Spleen (tissue), 11 donors: Measurements from ENCODE around the gene PRIMPOL. TPM values are rescaled to one million over a fixed set of nuclear protein-coding genes. Genes with fewer than 3 reads are reported as not detected.
A peak's percentile ranks its signal among the peaks of the same experiment; 100 is the strongest.
"Not testable (repeated sequence)": the region's sequence is repeated elsewhere in the genome, so short reads cannot be mapped to it uniquely, and the experiment has no call there.

ENCODE experiments used
- DNase-seq: peaks from one replicate; pipeline ENCODE4 v3.0.0-alpha.2; 2020
- H3K27ac ChIP-seq, 8 donors: fragments of 200-600 bp; sonication (generic) in 7 of 8; 1 replicate in 4 of 8; 2 replicates in 4 of 8; pipeline versions ENCODE4 v1.5.0 to v1.8.0; 2016 to 2021; ENCODE audit warnings: inconsistent platforms in 4 of 8, mild to moderate bottlenecking in 4 of 8, moderate library complexity in 1 of 8
- H3K27me3 ChIP-seq, 7 donors: fragments of 200-600 bp; sonication (generic) in 6 of 7; replicated peaks in 1 of 7; 1 replicate in 4 of 7; 2 replicates in 3 of 7; pipeline versions ENCODE4 v1.5.0 to v1.8.0; 2016 to 2021; ENCODE audit warnings: inconsistent platforms in 3 of 7, mild to moderate bottlenecking in 1 of 7
- H3K36me3 ChIP-seq, 6 donors: fragments of 200-600 bp; sonication (generic) in 5 of 6; 1 replicate in 4 of 6; 2 replicates in 2 of 6; pipeline versions ENCODE4 v1.5.0 to v1.8.0; 2016 to 2021; ENCODE audit warnings: inconsistent platforms in 2 of 6
- H3K4me1 ChIP-seq, 6 donors: fragments of 200-600 bp; sonication (generic) in 5 of 6; 1 replicate in 3 of 6; 2 replicates in 3 of 6; pipeline versions ENCODE4 v1.5.0 to v1.8.0; 2016 to 2021; ENCODE audit warnings: inconsistent platforms in 3 of 6
- H3K4me3 ChIP-seq, 8 donors: fragments of 200-600 bp; sonication (generic) in 7 of 8; 1 replicate in 4 of 8; 2 replicates in 4 of 8; pipeline versions ENCODE4 v1.5.0 to v1.8.0; 2016 to 2021; ENCODE audit warnings: inconsistent platforms in 4 of 8, mild to moderate bottlenecking in 4 of 8, moderate library complexity in 2 of 8
- H3K9me3 ChIP-seq, 8 donors: fragments of 200-600 bp; sonication (generic) in 7 of 8; 1 replicate in 4 of 8; 2 replicates in 4 of 8; pipeline versions ENCODE4 v1.5.0 to v1.8.0; 2016 to 2021; ENCODE audit warnings: inconsistent platforms in 4 of 8
- CTCF ChIP-seq, 11 experiments: fragments of 200-600 bp in 7 of 11; fragments of 450-650 bp in 4 of 11; sonication (generic) in 4 of 11; IDR thresholded peaks in 8 of 11; conservative IDR thresholded peaks in 3 of 11; 1 replicate in 7 of 11; 2 replicates in 4 of 11; pipeline versions ENCODE4 v1.4.0 to v1.8.0; 2016 to 2021; ENCODE audit warnings: antibody characterized with exemption in 11 of 11, inconsistent platforms in 4 of 11, mild to moderate bottlenecking in 1 of 11
- POLR2A ChIP-seq, 3 donors: fragments of 450-650 bp; IDR thresholded peaks; one replicate each; pipeline ENCODE4 v1.5.1; 2017; ENCODE audit warnings: antibody characterized with exemption in 3 of 3, mild to moderate bottlenecking in 1 of 3
- POLR2AphosphoS5 ChIP-seq, 3 donors: sonication (generic); formaldehyde crosslinking; IDR thresholded peaks; one replicate each; pipeline ENCODE4 v1.5.1; 2017; ENCODE audit warnings: antibody characterized with exemption in 3 of 3
- WGBS, 5 donors: extraction: QIAGEN DNeasy Blood & Tissue Kit in 3 of 5; methylation state at CpG; one replicate each; pipeline versions ENCODE4 v1.1.5 to v1.1.7; 2013 to 2018; 5-methylcytosine and 5-hydroxymethylcytosine counted together
- intact Hi-C: fragments of 100-400 bp; cut with DNase I; formaldehyde crosslinking; loops from one replicate; pipeline ENCODE4 v1.15.0; 2023; ENCODE audit warnings: low total_unique reads
- polyA plus RNA-seq, 3 donors: library from polyadenylated mRNA; stranded (reverse); fragments of 200-250 nt; gene quantifications; one replicate each; pipeline ENCODE4 v1.2.1, GENCODE V29; 2013
- total RNA-seq, 7 donors: library from RNA; depleted of rRNA in 3 of 7; stranded (reverse); fragments of >200 nt in 3 of 7; fragmentation: NEBNext Ultra II Directional in 4 of 7; extraction: Animal tissue kit (Norgen Biotek cat#: 25700) in 4 of 7; gene quantifications; one replicate each; pipeline versions ENCODE4 v1.1.0 to v1.2.1, GENCODE V29; 2016 to 2021
- donor health status: healthy with polysubstance abuse.
- donor health status: DM: no; HTN: no; CAD: no; lungs with moderate emphysema.
- donor health status: DM: no; HTN: no; CAD: no.
- donor health status: Bipolar disorder and iron deficiency.
- donor health status: healthy.
- donor health status: DM: no; HTN: no; CAD: no.
- donor health status: DM: yes; HTN: yes; CAD: no.

PRIMPOL gene
- total and polyA plus RNA-seq, 10 donors: 17.0 to 46.7 (median 25.8) TPM

- intact Hi-C loops: no loop called here
- Histone ChIP-seq H3K27ac (no peak overlapping the region), H3K27me3 (no peaks in the 10 kb centered on the region), H3K9me3 (no peaks in the 10 kb centered on the region), H3K4me3 (no peak overlapping the region), H3K36me3 (peaks cover 4 to 69% (median 27%) of the 10 kb centered on the region in 6 donors), H3K4me1 (peaks cover 0 to 7% (median 0%) of the 10 kb centered on the region in 6 donors)
- TF ChIP-seq CTCF (IDR thresholded peaks at IDR 0.05 in 8 of 11, conservative IDR thresholded peaks at IDR 0.05 in 3 of 11) (no peak), POLR2A (IDR thresholded peaks at IDR 0.05) (no peak), POLR2AphosphoS5 (IDR thresholded peaks at IDR 0.05) (no peak)
- DNase-seq: no peak
- 87 to 96% (median 89%) methylated on average over 7 of the region's 7 CpGs for WGBS, 5 donors
Measured at GRCh38 chr4:184624972-184625554, 24.5 kb upstream of the PRIMPOL start.

- H3K9me3 ChIP-seq, H3K4me1 ChIP-seq, DNase-seq, intact Hi-C loops, H3K27ac ChIP-seq, H3K27me3 ChIP-seq, H3K4me3 ChIP-seq: not testable (repeated sequence)
- H3K36me3 ChIP-seq: peaks cover 4 to 78% (median 36%) of the 10 kb centered on the region in 6 donors
- peak in 1 of 3 donors; percentile 6 for TF ChIP-seq POLR2AphosphoS5 (IDR thresholded peaks at IDR 0.05)
- whole genome bisulfite sequencing, 5 donors: 67 to 88% (median 77%) methylated on average over 11 of the region's 11 CpGs
Measured at GRCh38 chr4:184625783-184626596, 23.5 kb upstream of the PRIMPOL start.

GRCh38 chr4:184628103-184628502 is 21.4 kb upstream of the PRIMPOL start:
- no peak for TF ChIP-seq POLR2A (IDR thresholded peaks at IDR 0.05)
- TF ChIP-seq CTCF (IDR thresholded peaks at IDR 0.05 in 8 of 11, conservative IDR thresholded peaks at IDR 0.05 in 3 of 11): no peak
- no peak for TF ChIP-seq POLR2AphosphoS5 (IDR thresholded peaks at IDR 0.05)
- no peak for DNase-seq
- H3K36me3 ChIP-seq: peaks cover 4 to 95% (median 46%) of the 10 kb centered on the region in 6 donors
- no peaks in the 10 kb centered on the region for H3K27me3 ChIP-seq
- WGBS, 5 donors: 95 to 100% (median 97%) methylated on average over 4 of the region's 4 CpGs
- no peaks in the 10 kb centered on the region for H3K9me3 ChIP-seq
- no peak overlapping the region for H3K4me3 ChIP-seq
- intact Hi-C loops: no loop called here
- peaks cover 0 to 7% (median 0%) of the 10 kb centered on the region in 6 donors for H3K4me1 ChIP-seq
- no peak overlapping the region for H3K27ac ChIP-seq

- Histone ChIP-seq H3K4me1 (peaks cover 0 to 18% (median 0%) of the 10 kb centered on the region in 6 donors), H3K36me3 (peaks cover 4 to 100% (median 78%) of the 10 kb centered on the region in 6 donors), H3K27ac (no peak overlapping the region), H3K27me3 (no peaks in the 10 kb centered on the region), H3K4me3 (no peak overlapping the region), H3K9me3 (no peaks in the 10 kb centered on the region)
- WGBS, 5 donors: 82 to 95% (median 89%) methylated on average over 1 of the region's 1 CpG
- intact Hi-C loops: no loop called here
- no peak for TF ChIP-seq POLR2AphosphoS5 (IDR thresholded peaks at IDR 0.05)
- no peak for TF ChIP-seq POLR2A (IDR thresholded peaks at IDR 0.05)
- no peak for TF ChIP-seq CTCF (IDR thresholded peaks at IDR 0.05 in 8 of 11, conservative IDR thresholded peaks at IDR 0.05 in 3 of 11)
- DNase-seq: no peak
Measured at GRCh38 chr4:184632842-184633241, 16.7 kb upstream of the PRIMPOL start.
